Panc1 (cell line): ENCODE data around the gene GCK. TPM values are rescaled to one million over a fixed set of nuclear protein-coding genes. Genes with fewer than 3 reads are reported as not detected.

Experiments
- ATAC-seq: fragments of 200-7000 bp; cut with Tn5 transposase; 2 replicates; pipeline ENCODE4 v1.9.1; 2020; ENCODE audit warnings: mild to moderate bottlenecking, moderate library complexity
- BruUV-seq: library from RNA; stranded (reverse); fragments of 400-500 nt; replicated peaks from 2 replicates; lab custom pipeline; 2021; lab: Mats Ljungman, UMichigan
- CTCF ChIA-PET: fragments of 300-600 bp; sonication (Branson Sonifier 250); formaldehyde crosslinking; loops from one replicate; lab custom pipeline; 2022; ENCODE audit warnings: antibody characterized with exemption; lab: Charles Lee
- POLR2A ChIA-PET: fragments of 300-600 bp; sonication (Branson Sonifier 250); formaldehyde crosslinking; loops from one replicate; lab custom pipeline; 2022; ENCODE audit warnings: antibody characterized with exemption; lab: Charles Lee
- DNase-seq: peaks from one replicate; pipeline ENCODE4 v3.0.0-alpha.2; 2010; ENCODE audit warnings: low read depth, low spot score
- H3K27ac ChIP-seq: 2 replicates; pipeline ENCODE4 v1.5.1; 2011; ENCODE audit warnings: mild to moderate bottlenecking, low read length, inconsistent platforms
- H3K27me3 ChIP-seq: fragments of 200-500 bp; sonication (Bioruptor generic); 2 replicates; pipeline ENCODE4 v1.6.0; 2014; ENCODE audit warnings: low read length, inconsistent platforms; ENCODE audit not compliant: control insufficient read depth, insufficient read depth
- H3K36me3 ChIP-seq: fragments of 200-500 bp; sonication (Bioruptor generic); 2 replicates; pipeline ENCODE4 v1.5.1; 2014; ENCODE audit warnings: inconsistent platforms, mild to moderate bottlenecking, low read length, moderate library complexity; ENCODE audit not compliant: control insufficient read depth, insufficient read depth
- H3K4me1 ChIP-seq: 2 replicates; pipeline ENCODE4 v1.5.1; 2011; ENCODE audit warnings: inconsistent platforms, mild to moderate bottlenecking, low read length, moderate library complexity; ENCODE audit not compliant: control insufficient read depth, insufficient read depth
- H3K4me3 ChIP-seq, 2 experiments: 2 replicates each; pipeline ENCODE4 v1.5.1; 2011 to 2012; ENCODE audit warnings: low read depth in 2 of 2, low read length in 2 of 2, mild to moderate bottlenecking in 2 of 2, inconsistent platforms in 1 of 2, moderate library complexity in 1 of 2
- H3K9me3 ChIP-seq: fragments of 200-500 bp; sonication (Bioruptor generic); 2 replicates; pipeline ENCODE4 v1.5.1; 2014; ENCODE audit warnings: low read depth, mild to moderate bottlenecking, inconsistent platforms, low read length, moderate library complexity; ENCODE audit not compliant: control insufficient read depth, insufficient read depth
- CTCF ChIP-seq: fragments of 450-650 bp; IDR thresholded peaks from 2 replicates; pipeline ENCODE4 v1.5.1; 2017; ENCODE audit warnings: mild to moderate bottlenecking
- POLR2AphosphoS5 ChIP-seq: IDR thresholded peaks from 2 replicates; pipeline ENCODE4 v1.6.1; 2012; ENCODE audit warnings: mild to moderate bottlenecking, low read depth, low read length, moderate library complexity
- REST ChIP-seq, 2 experiments: IDR thresholded peaks; 2 replicates each; pipeline ENCODE4 v1.6.1; 2011 to 2012; ENCODE audit warnings: low read depth in 2 of 2, control low read depth in 1 of 2, low read length in 1 of 2, mild to moderate bottlenecking in 1 of 2, moderate library complexity in 1 of 2; ENCODE audit not compliant: insufficient read depth in 1 of 2
- SIN3A ChIP-seq: IDR thresholded peaks from 2 replicates; pipeline ENCODE4 v1.6.1; 2012; ENCODE audit warnings: low read depth, mild to moderate bottlenecking, low read length, moderate library complexity, borderline replicate concordance; ENCODE audit not compliant: insufficient read depth
- TCF7L2 ChIP-seq: IDR thresholded peaks from 2 replicates; pipeline ENCODE4 v1.6.1; 2011; ENCODE audit warnings: mild to moderate bottlenecking, low read depth, low read length, inconsistent platforms
- in situ Hi-C: cut with HindIII; loops from 2 replicates; pipeline ENCODE4 v1.10.0; 2016; ENCODE audit warnings: low sequenced_read_pairs, low pct_unique_long_range_greater_than_20kb
- intact Hi-C: fragments of 100-400 bp; cut with micrococcal nuclease; formaldehyde crosslinking; loops from one replicate; pipeline ENCODE4 v1.10.0; 2022; ENCODE audit not compliant: unreplicated experiment
- total RNA-seq: library from RNA; stranded (reverse); gene quantifications from one replicate; pipeline ENCODE4 v1.2.1, GENCODE V29; 2021; ENCODE audit not compliant: unreplicated experiment

Gene GCK
- total RNA-seq, 1 experiment from 2014 or later: 0.36 TPM

- CTCF ChIA-PET: no interaction called here
- Histone ChIP-seq H3K36me3 (no peaks in the 10 kb centered on the region), H3K4me1 (no peaks in the 10 kb centered on the region), H3K27me3 (no peaks in the 10 kb centered on the region), H3K27ac (no peak overlapping the region), H3K9me3 (no peaks in the 10 kb centered on the region), H3K4me3 (no peak overlapping the region)
- no TSS peak for BruUV-seq
- POLR2A ChIA-PET: no interaction called here
- in situ Hi-C loops: loop anchor here (25.0 kb wide), 1 partner anchor 113 kb away; the partner anchor contains the start of gene CAMK2B
- no peak for ATAC-seq
- no peak for DNase-seq
- no peak for TF ChIP-seq TCF7L2
- TF ChIP-seq POLR2AphosphoS5: no peak
- no peak for TF ChIP-seq CTCF
- TF ChIP-seq REST (IDR thresholded peaks at IDR 0.05; ENCODE audit: insufficient read depth in 1 of 2, low read depth in 2 of 2, low read length in 1 of 2): no peak
- no peak for TF ChIP-seq SIN3A
- intact Hi-C loops: no loop called here
Observed at GRCh38 chr7:44224080-44224973, 35.1 kb upstream of the GCK start.

GRCh38 chr7:44223362-44224079 is 34.3 kb upstream of the GCK start:
- H3K4me3 ChIP-seq: no peak overlapping the region
- no TSS peak for BruUV-seq
- POLR2A ChIA-PET: no interaction called here
- no peak for TF ChIP-seq POLR2AphosphoS5
- no peak for TF ChIP-seq CTCF
- TF ChIP-seq TCF7L2: no peak
- TF ChIP-seq SIN3A: no peak
- no peak for TF ChIP-seq REST (IDR thresholded peaks at IDR 0.05; ENCODE audit: insufficient read depth in 1 of 2, low read depth in 2 of 2, low read length in 1 of 2)
- ATAC-seq (no peak), DNase-seq (no peak)
- in situ Hi-C loops (loop anchor here (25.0 kb wide), 1 partner anchor 114 kb away; the partner anchor contains the start of gene CAMK2B), intact Hi-C loops (no loop called here)
- H3K36me3 ChIP-seq: no peaks in the 10 kb centered on the region
- H3K4me1 ChIP-seq: no peaks in the 10 kb centered on the region
- no peaks in the 10 kb centered on the region for H3K27me3 ChIP-seq
- CTCF ChIA-PET: no interaction called here
- no peaks in the 10 kb centered on the region for H3K9me3 ChIP-seq
- H3K27ac ChIP-seq: no peak overlapping the region
